ENCODE measurements around the gene MAPK4.

Gene MAPK4

DNA sequence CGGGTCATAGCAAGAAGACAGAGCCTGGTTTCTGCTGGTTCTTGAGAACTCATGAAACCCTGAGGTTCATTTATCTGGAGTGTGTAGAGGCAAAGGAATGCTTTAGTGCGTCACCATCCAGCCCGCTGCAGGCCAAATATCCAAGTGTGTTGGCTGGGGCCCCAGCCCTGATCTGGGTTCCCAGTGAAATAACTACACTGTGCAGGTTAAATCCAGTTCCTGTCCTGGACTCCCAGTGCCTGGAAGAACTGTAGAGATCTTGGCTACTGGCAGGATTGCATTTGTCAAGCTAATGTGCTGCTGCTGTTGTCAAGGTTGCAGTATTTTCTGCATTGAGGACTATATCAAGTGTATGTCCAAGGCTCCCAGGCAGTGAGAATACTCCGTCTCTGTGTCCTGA is 89.9 kb downstream of the MAPK4 start:
- WGBS, 2 experiments: 93% methylated on average over 4 of the region's 4 CpGs

GRCh38 chr18:50651334-50651733 is 91.4 kb downstream of the MAPK4 start:
- no peaks in the 10 kb centered on the region for H3K27me3 ChIP-seq (ENCODE audit: control insufficient read depth, insufficient read depth, low read length, poor library complexity, severe bottlenecking)
- no peak overlapping the region for H3K27ac ChIP-seq (ENCODE audit: insufficient read depth, low read depth, low read length, poor library complexity, severe bottlenecking)
- no peaks in the 10 kb centered on the region for H3K9me3 ChIP-seq (ENCODE audit: control insufficient read depth, low read length)
- H3K4me3 ChIP-seq (ENCODE audit: insufficient read depth, low read depth, low read length): no peak overlapping the region
- 94% methylated on average over 7 of the region's 7 CpGs for WGBS, 2 experiments
- H3K4me1 ChIP-seq (ENCODE audit: control insufficient read depth, insufficient read depth, low read length): peaks cover 17% of the 10 kb centered on the region
- H3K36me3 ChIP-seq (ENCODE audit: control insufficient read depth, insufficient read depth, low read length): no peaks in the 10 kb centered on the region

More for the DNA sequence above, 89.9 kb downstream of the MAPK4 start:
- H3K4me3 ChIP-seq (ENCODE audit: insufficient read depth, low read depth, low read length): no peak overlapping the region
- peaks cover 11% of the 10 kb centered on the region for H3K4me1 ChIP-seq (ENCODE audit: control insufficient read depth, insufficient read depth, low read length)
- H3K27me3 ChIP-seq (ENCODE audit: control insufficient read depth, insufficient read depth, low read length, poor library complexity, severe bottlenecking): no peaks in the 10 kb centered on the region
- H3K27ac ChIP-seq (ENCODE audit: insufficient read depth, low read depth, low read length, poor library complexity, severe bottlenecking): no peak overlapping the region
- H3K9me3 ChIP-seq (ENCODE audit: control insufficient read depth, low read length): no peaks in the 10 kb centered on the region
- H3K36me3 ChIP-seq (ENCODE audit: control insufficient read depth, insufficient read depth, low read length): no peaks in the 10 kb centered on the region

DNA sequence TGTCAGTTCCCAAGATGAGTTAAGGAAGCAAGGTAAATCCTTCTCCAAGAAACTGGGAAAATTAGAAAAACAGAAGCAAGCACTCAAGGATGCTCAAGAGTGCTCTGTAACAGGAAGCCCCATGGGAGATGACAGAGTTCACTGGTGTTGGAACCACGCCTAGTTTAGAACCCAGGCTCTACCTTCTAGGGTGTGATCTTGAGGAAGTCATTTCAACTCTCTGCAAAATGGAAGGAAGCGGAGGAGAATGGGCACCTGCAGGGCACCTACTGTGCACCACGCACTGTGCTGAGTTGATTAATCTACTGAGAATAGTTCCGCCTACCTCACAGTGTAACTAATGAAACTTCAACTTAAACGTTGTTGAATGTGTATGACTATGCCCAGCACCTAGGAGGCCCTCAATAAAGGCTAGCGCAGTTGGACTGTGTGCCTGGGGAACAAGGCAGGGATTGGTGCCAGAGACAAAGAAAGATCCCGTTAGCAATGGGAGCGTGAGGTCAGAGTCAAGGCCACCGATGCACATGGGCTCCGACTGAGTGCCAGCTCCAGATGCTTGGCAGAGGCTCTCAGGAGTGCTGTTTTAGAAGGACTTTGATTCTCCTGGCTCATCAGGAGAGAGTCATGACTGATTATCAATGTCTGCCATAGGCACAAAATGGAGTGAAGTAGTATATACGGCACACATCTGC is 93.7 kb downstream of the MAPK4 start:
- no peaks in the 10 kb centered on the region for H3K27me3 ChIP-seq (ENCODE audit: control insufficient read depth, insufficient read depth, low read length, poor library complexity, severe bottlenecking)
- H3K4me1 ChIP-seq (ENCODE audit: control insufficient read depth, insufficient read depth, low read length): peaks cover 11% of the 10 kb centered on the region
- H3K4me3 ChIP-seq (ENCODE audit: insufficient read depth, low read depth, low read length): no peak overlapping the region
- WGBS, 2 experiments: 96% methylated on average over 11 of the region's 11 CpGs
- no peak overlapping the region for H3K27ac ChIP-seq (ENCODE audit: insufficient read depth, low read depth, low read length, poor library complexity, severe bottlenecking)
- H3K36me3 ChIP-seq (ENCODE audit: control insufficient read depth, insufficient read depth, low read length): no peaks in the 10 kb centered on the region
- no peaks in the 10 kb centered on the region for H3K9me3 ChIP-seq (ENCODE audit: control insufficient read depth, low read length)

DNA sequence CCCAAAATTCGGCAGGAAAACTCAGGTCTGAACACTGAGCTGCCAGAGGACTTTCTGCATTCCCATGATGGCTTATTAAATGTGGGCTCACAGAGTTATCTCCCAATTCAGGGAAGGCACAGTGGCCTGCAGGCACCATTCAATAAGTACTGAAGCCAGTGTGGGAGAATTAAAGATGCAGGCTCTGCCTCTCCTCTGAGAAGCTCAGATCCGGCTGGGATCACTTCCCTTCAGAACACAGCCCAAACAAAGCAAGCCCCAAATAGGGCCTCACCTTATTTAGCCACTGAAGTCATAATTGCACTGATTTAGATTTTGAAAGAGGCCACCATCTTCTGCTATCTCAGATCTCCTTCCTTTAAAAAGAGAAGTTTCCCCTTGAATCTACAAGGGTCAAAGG is 94.3 kb downstream of the MAPK4 start:
- Histone ChIP-seq H3K9me3 (ENCODE audit: control insufficient read depth, low read length) (no peaks in the 10 kb centered on the region), H3K4me3 (ENCODE audit: insufficient read depth, low read depth, low read length) (no peak overlapping the region), H3K27me3 (ENCODE audit: control insufficient read depth, insufficient read depth, low read length, poor library complexity, severe bottlenecking) (no peaks in the 10 kb centered on the region), H3K36me3 (ENCODE audit: control insufficient read depth, insufficient read depth, low read length) (no peaks in the 10 kb centered on the region), H3K4me1 (ENCODE audit: control insufficient read depth, insufficient read depth, low read length) (peaks cover 11% of the 10 kb centered on the region), H3K27ac (ENCODE audit: insufficient read depth, low read depth, low read length, poor library complexity, severe bottlenecking) (no peak overlapping the region)
- 85 to 93% methylated on average over 2 of the region's 2 CpGs for WGBS, 2 experiments

- Histone ChIP-seq H3K27me3 (ENCODE audit: control insufficient read depth, insufficient read depth, low read length, poor library complexity, severe bottlenecking) (no peaks in the 10 kb centered on the region), H3K9me3 (ENCODE audit: control insufficient read depth, low read length) (no peaks in the 10 kb centered on the region), H3K27ac (ENCODE audit: insufficient read depth, low read depth, low read length, poor library complexity, severe bottlenecking) (no peak overlapping the region), H3K36me3 (ENCODE audit: control insufficient read depth, insufficient read depth, low read length) (no peaks in the 10 kb centered on the region), H3K4me1 (ENCODE audit: control insufficient read depth, insufficient read depth, low read length) (peaks cover 15% of the 10 kb centered on the region), H3K4me3 (ENCODE audit: insufficient read depth, low read depth, low read length) (no peak overlapping the region)
- WGBS, 2 experiments: 86 to 88% methylated on average over 17 of the region's 17 CpGs
Measured at GRCh38 chr18:50654658-50655550, 95.0 kb downstream of the MAPK4 start.

DNA sequence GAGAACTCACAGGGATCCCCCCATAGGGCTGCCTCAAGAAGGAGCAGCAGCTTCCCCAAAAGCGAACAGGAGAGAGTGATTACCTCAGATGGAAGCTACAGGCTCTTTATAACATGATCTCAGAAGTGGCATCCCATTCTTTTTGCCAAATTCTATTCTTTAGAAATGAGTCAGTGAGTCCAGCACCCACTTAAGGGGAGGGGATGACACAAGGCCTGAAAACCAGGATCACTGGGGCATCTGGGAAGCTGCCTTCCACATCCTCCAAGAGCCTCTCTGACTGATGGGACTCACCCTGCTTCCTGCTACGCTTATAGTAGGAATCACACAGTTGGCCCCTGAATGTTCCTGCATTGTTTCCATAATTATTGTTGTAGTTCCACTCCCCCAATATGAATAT is 96.5 kb downstream of the MAPK4 start:
- no peak overlapping the region for H3K27ac ChIP-seq (ENCODE audit: insufficient read depth, low read depth, low read length, poor library complexity, severe bottlenecking)
- WGBS, 2 experiments: 91 to 95% methylated on average over 2 of the region's 2 CpGs

DNA sequence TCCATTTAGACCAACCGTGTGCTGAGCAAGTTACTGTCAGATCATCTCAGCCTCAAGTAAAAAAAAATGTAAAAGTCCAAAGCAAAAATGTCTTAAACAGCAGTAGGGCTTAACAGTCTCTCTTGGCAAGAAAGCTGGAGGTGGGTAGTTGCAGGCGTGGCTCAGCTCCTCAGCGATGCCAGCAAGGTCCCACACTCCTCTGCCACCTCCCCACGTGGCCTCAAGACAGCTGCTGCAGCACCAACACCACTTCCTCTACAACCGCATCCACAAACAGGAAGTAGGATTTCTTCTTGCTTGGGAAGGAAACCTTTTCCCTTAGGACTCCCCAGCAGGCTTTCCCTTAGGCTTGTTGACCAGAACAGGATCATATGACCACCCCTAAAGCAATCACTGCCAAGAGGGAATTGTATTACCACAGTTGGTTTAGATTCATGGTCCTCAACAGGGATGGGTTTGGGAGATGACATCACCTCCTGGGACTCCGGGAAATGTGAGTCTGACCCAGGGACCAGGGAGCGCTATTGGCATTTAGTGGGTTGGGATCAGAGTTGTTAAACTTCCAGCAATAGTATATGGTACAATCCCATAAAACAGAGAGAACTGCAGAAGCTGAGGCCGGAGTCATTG is 97.1 kb downstream of the MAPK4 start:
- no peak overlapping the region for H3K27ac ChIP-seq (ENCODE audit: insufficient read depth, low read depth, low read length, poor library complexity, severe bottlenecking)
- peaks cover 16% of the 10 kb centered on the region for H3K4me1 ChIP-seq (ENCODE audit: control insufficient read depth, insufficient read depth, low read length)
- 93 to 95% methylated on average over 8 of the region's 8 CpGs for WGBS, 2 experiments
- no peaks in the 10 kb centered on the region for H3K36me3 ChIP-seq (ENCODE audit: control insufficient read depth, insufficient read depth, low read length)
- H3K4me3 ChIP-seq (ENCODE audit: insufficient read depth, low read depth, low read length): no peak overlapping the region
- no peaks in the 10 kb centered on the region for H3K9me3 ChIP-seq (ENCODE audit: control insufficient read depth, low read length)
- no peaks in the 10 kb centered on the region for H3K27me3 ChIP-seq (ENCODE audit: control insufficient read depth, insufficient read depth, low read length, poor library complexity, severe bottlenecking)

More for the DNA sequence above, 96.5 kb downstream of the MAPK4 start:
- no peaks in the 10 kb centered on the region for H3K9me3 ChIP-seq (ENCODE audit: control insufficient read depth, low read length)
- H3K36me3 ChIP-seq (ENCODE audit: control insufficient read depth, insufficient read depth, low read length): no peaks in the 10 kb centered on the region
- no peaks in the 10 kb centered on the region for H3K27me3 ChIP-seq (ENCODE audit: control insufficient read depth, insufficient read depth, low read length, poor library complexity, severe bottlenecking)
- H3K4me1 ChIP-seq (ENCODE audit: control insufficient read depth, insufficient read depth, low read length): peaks cover 16% of the 10 kb centered on the region
- H3K4me3 ChIP-seq (ENCODE audit: insufficient read depth, low read depth, low read length): no peak overlapping the region

GRCh38 chr18:50658601-50659000 is 98.7 kb downstream of the MAPK4 start:
- H3K4me3 ChIP-seq (ENCODE audit: insufficient read depth, low read depth, low read length): no peak overlapping the region
- no peaks in the 10 kb centered on the region for H3K9me3 ChIP-seq (ENCODE audit: control insufficient read depth, low read length)
- no peaks in the 10 kb centered on the region for H3K36me3 ChIP-seq (ENCODE audit: control insufficient read depth, insufficient read depth, low read length)
- WGBS, 2 experiments: 94 to 95% methylated on average over 5 of the region's 5 CpGs
- peaks cover 26% of the 10 kb centered on the region for H3K4me1 ChIP-seq (ENCODE audit: control insufficient read depth, insufficient read depth, low read length)
- H3K27me3 ChIP-seq (ENCODE audit: control insufficient read depth, insufficient read depth, low read length, poor library complexity, severe bottlenecking): no peaks in the 10 kb centered on the region
- H3K27ac ChIP-seq (ENCODE audit: insufficient read depth, low read depth, low read length, poor library complexity, severe bottlenecking): no peak overlapping the region

DNA sequence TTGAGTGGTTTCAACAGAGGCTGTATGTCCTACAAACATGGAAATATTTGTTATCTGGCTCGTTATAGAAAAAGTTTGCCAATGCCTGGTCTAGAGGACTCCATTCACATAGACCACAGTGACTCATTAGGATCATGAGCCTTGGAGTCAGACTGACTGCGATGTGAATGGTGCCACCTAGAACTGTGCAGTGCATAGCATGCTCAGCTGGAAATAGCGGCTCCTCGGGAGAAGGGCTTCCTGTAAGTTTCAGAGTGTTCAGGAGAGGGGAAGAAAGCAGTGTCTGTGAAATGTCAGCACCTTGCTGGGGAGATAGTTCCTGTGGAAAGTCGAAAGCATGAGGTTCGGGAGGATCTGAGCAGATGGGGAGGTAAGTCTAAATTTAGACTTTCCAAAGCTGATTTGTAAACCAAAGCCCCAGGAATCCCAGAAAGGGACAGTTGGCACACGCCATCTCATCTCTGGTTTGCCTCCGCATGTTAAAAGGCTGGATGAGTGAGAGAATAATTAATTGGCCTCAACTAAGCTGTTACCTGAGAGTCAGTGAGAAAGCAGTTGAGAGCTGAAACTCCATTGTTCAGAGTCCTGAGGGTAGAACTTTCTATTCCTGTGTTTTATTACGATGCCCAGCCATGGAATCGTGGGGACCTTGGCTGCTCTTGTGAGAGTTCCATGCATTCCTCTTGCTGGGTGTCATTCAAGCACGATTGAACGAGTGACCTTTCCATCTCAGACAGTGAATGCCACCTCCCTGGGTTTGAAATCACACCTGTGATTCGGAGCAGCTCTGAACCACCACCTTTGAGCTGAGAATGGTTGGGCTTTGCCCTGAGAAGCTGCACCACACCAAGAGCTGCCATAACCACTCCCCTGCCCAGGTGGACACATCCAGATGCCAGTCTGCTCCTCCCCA is 99.5 kb downstream of the MAPK4 start:
- Histone ChIP-seq H3K27ac (ENCODE audit: insufficient read depth, low read depth, low read length, poor library complexity, severe bottlenecking) (no peak overlapping the region), H3K4me1 (ENCODE audit: control insufficient read depth, insufficient read depth, low read length) (peaks cover 30% of the 10 kb centered on the region), H3K4me3 (ENCODE audit: insufficient read depth, low read depth, low read length) (no peak overlapping the region), H3K9me3 (ENCODE audit: control insufficient read depth, low read length) (no peaks in the 10 kb centered on the region), H3K36me3 (ENCODE audit: control insufficient read depth, insufficient read depth, low read length) (no peaks in the 10 kb centered on the region), H3K27me3 (ENCODE audit: control insufficient read depth, insufficient read depth, low read length, poor library complexity, severe bottlenecking) (no peaks in the 10 kb centered on the region)
- WGBS, 2 experiments: 91% methylated on average over 13 of the region's 13 CpGs

Measured in ectodermal cell (in vitro differentiated cells).